VCaP (cell line): ENCODE results near the gene RAI1.

Experiments
- H3K27ac ChIP-seq: fragments of 450-650 bp; 2 replicates; pipeline ENCODE4 v1.5.1; 2017
- CTCF ChIP-seq: fragments of 450-650 bp; conservative IDR thresholded peaks from 2 replicates; pipeline ENCODE4 v1.5.1; 2017; ENCODE audit warnings: mild to moderate bottlenecking, moderate library complexity

The RAI1 gene

GRCh38 chr17:17724307-17725010, 43.2 kb downstream of the RAI1 start:
- TF ChIP-seq CTCF = no peak
- H3K27ac ChIP-seq = no peak overlapping the region

GRCh38 chr17:17725011-17725751, 43.9 kb downstream of the RAI1 start:
- no peak for TF ChIP-seq CTCF
- no peak overlapping the region for H3K27ac ChIP-seq

GRCh38 chr17:17725752-17726457, 44.6 kb downstream of the RAI1 start:
- TF ChIP-seq CTCF = no peak
- no peak overlapping the region for H3K27ac ChIP-seq

- TF ChIP-seq CTCF = no peak
- no peak overlapping the region for H3K27ac ChIP-seq
These were observed 45.3 kb downstream of the RAI1 start for GRCh38 chr17:17726458-17727060.

- H3K27ac ChIP-seq = no peak overlapping the region
- TF ChIP-seq CTCF = no peak
These were observed 45.9 kb downstream of the RAI1 start for GRCh38 chr17:17727111-17727659.

- H3K27ac ChIP-seq = no peak overlapping the region
- TF ChIP-seq CTCF = no peak
These were observed 46.9 kb downstream of the RAI1 start for GRCh38 chr17:17728146-17728545.
